K562 (cell line): ENCODE results near the gene MFSD12. TPM values are rescaled to one million over a fixed set of nuclear protein-coding genes. Genes with fewer than 3 reads are reported as not detected.

Source experiments
- ATF2 ChIP-seq: sonication (generic); formaldehyde crosslinking; IDR thresholded peaks from 2 replicates; pipeline ENCODE4 v1.8.1; 2022; ENCODE audit warnings: missing genetic modification reagents
- BACH1 ChIP-seq: fragments of 200-800 bp; sonication (Bioruptor generic); IDR thresholded peaks from 2 replicates; pipeline ENCODE4 v1.6.1; 2016; ENCODE audit warnings: missing genetic modification characterization, missing compliant biosample characterization
- BRD9 ChIP-seq: fragments of 450-650 bp; IDR thresholded peaks from 2 replicates; pipeline ENCODE4 v1.6.1; 2018; ENCODE audit warnings: low read depth; ENCODE audit not compliant: partially characterized antibody
- CEBPZ ChIP-seq: fragments of 150-350 bp; IDR thresholded peaks from 2 replicates; pipeline ENCODE4 v1.6.1; 2014; ENCODE audit warnings: low read depth, mild to moderate bottlenecking, low read length, borderline replicate concordance
- CTCFL ChIP-seq: IDR thresholded peaks from 2 replicates; pipeline ENCODE4 v1.6.1; 2011; ENCODE audit warnings: borderline replicate concordance, low read depth, mild to moderate bottlenecking, moderate library complexity, low read length; ENCODE audit not compliant: insufficient read depth, poor library complexity, severe bottlenecking
- ETS1 ChIP-seq: conservative IDR thresholded peaks from 2 replicates; pipeline ENCODE4 v1.6.1; 2011; ENCODE audit warnings: low read depth, mild to moderate bottlenecking, low read length; ENCODE audit not compliant: control insufficient read depth
- ETV1 ChIP-seq: fragments of 450-650 bp; conservative IDR thresholded peaks from 2 replicates; pipeline ENCODE4 v1.6.1; 2016; ENCODE audit warnings: missing genetic modification characterization, control low read depth, low read depth, missing compliant biosample characterization
- FOXA3 ChIP-seq, 2 experiments: fragments of 450-650 bp in 1 of 2; sonication (generic) in 1 of 2; formaldehyde crosslinking; IDR thresholded peaks in 1 of 2; conservative IDR thresholded peaks in 1 of 2; 2 replicates each; pipeline versions ENCODE4 v1.4.0 to v1.8.0; 2020 to 2022; ENCODE audit warnings: mild to moderate bottlenecking in 2 of 2, missing genetic modification reagents in 1 of 2
- MLX ChIP-seq, 2 experiments: fragments of 450-650 bp in 1 of 2; sonication (generic) in 1 of 2; formaldehyde crosslinking; conservative IDR thresholded peaks; 2 replicates each; pipeline versions ENCODE4 v1.4.0 to v1.8.1; 2020 to 2022; ENCODE audit warnings: mild to moderate bottlenecking in 1 of 2, missing genetic modification reagents in 1 of 2
- PHF20 ChIP-seq: fragments of 450-650 bp; IDR thresholded peaks from 2 replicates; pipeline ENCODE4 v1.6.1; 2018; ENCODE audit not compliant: partially characterized antibody
- RFX5 ChIP-seq: IDR thresholded peaks from 2 replicates; pipeline ENCODE4 v1.6.1; 2011; ENCODE audit warnings: low read depth, mild to moderate bottlenecking, improper control_type of control experiment, low read length
- SAP30 ChIP-seq: fragments of 200-600 bp; sonication (generic); IDR thresholded peaks from 2 replicates; pipeline ENCODE4 v1.6.1; 2012; ENCODE audit warnings: borderline replicate concordance, low read depth, mild to moderate bottlenecking, moderate library complexity, low read length, control low read depth, inconsistent platforms; ENCODE audit not compliant: insufficient read depth, poor library complexity, severe bottlenecking
- SMAD2 ChIP-seq: fragments of 150-350 bp; IDR thresholded peaks from 2 replicates; pipeline ENCODE4 v1.6.1; 2014; ENCODE audit warnings: low read depth, mild to moderate bottlenecking, low read length
- USF2 ChIP-seq: sonication (generic); formaldehyde crosslinking; IDR thresholded peaks from 2 replicates; pipeline ENCODE4 v1.5.0; 2020; ENCODE audit warnings: missing genetic modification reagents
- ZFP91 ChIP-seq: sonication (generic); formaldehyde crosslinking; IDR thresholded peaks from 2 replicates; pipeline ENCODE4 v1.8.0; 2022; ENCODE audit warnings: mild to moderate bottlenecking, missing genetic modification reagents
- polyA plus RNA-seq, 8 experiments: library from polyadenylated mRNA; depleted of rRNA in 4 of 8; stranded (reverse) in 5 of 8; unstranded in 3 of 8; fragments of >200 nt; fragmentation: Nextera tagmentation in 2 of 8; fragmentation: Illumina TruSeq in 1 of 8; extraction: Ambion mirVana in 2 of 8; extraction: Trizol in 1 of 8; gene quantifications; 2 replicates each; pipeline versions ENCODE4 v1.2.1 to v1.2.3, GENCODE V29; 2011 to 2014; ENCODE audit warnings: inconsistent platforms in 1 of 8, missing spikeins in 1 of 8
- total RNA-seq, 7 experiments: library from RNA; depleted of rRNA in 6 of 7; stranded (reverse); fragments of >200 nt in 6 of 7; fragmentation: Illumina TruSeq in 2 of 7; extraction: Trizol in 2 of 7; gene quantifications; 2 replicates each; pipeline versions ENCODE4 v1.2.1 to v1.2.3, GENCODE V29; 2011 to 2021; ENCODE audit warnings: low replicate concordance in 1 of 7

The MFSD12 gene
- total and polyA plus RNA-seq, 9 of the 15 experiments (the other 6 are each of a cell fraction or from before 2014, with no cell fraction given): 0.69 to 112 (median 31.8) TPM

GRCh38 chr19:3565139-3565538, 7.8 kb upstream of the MFSD12 start (continued):
- TF ChIP-seq ZFP91 (CRISPR knock-in tag) (no peak), BACH1 (tag) (no peak), ETV1 (tag) (no peak), SAP30 (no peak), CEBPZ (no peak), SMAD2 (no peak), ATF2 (CRISPR knock-in tag) (no peak), PHF20 (no peak), RFX5 (no peak), BRD9 (no peak), USF2 (CRISPR knock-in tag) (no peak), CTCFL (no peak), FOXA3 (CRISPR knock-in tag; conservative IDR thresholded peaks at IDR 0.05 in 1 of 2, IDR thresholded peaks at IDR 0.05 in 1 of 2) (no peak), MLX (CRISPR knock-in tag; conservative IDR thresholded peaks at IDR 0.05) (no peak), ETS1 (no peak)
